ENCODE measurements around the gene LCN9. TPM values are rescaled to one million over a fixed set of nuclear protein-coding genes. Genes with fewer than 3 reads are reported as not detected.
"Not testable (repeated sequence)": the region's sequence is repeated elsewhere in the genome, so short reads cannot be mapped to it uniquely, and the experiment has no call there.

The LCN9 gene
- total RNA-seq, 1 donor from 2014 or later: not detected

DNA sequence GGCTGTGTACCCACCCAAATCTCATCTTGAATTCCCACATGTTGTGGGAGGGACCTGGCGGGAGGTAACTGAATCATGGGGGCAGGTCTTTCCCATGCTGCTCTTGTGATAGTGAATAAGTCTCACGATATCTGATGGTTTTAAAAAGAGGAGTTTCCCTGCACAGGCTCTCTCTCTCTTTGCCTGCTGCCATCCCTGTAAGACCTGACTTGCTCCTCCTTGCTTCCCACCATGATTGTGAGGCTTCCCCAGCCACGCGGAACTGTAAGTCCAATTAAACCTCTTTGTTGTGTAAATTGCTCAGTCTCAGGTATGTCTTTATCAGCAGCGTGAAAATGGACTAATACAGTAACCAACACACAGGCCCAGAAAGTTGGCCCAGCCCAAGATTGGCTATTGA lies 5.9 kb downstream of the LCN9 start:
- intact Hi-C loops (cut with DNase I); DNase-seq (ENCODE audit: missing footprints); ATAC-seq: not testable (repeated sequence)

DNA sequence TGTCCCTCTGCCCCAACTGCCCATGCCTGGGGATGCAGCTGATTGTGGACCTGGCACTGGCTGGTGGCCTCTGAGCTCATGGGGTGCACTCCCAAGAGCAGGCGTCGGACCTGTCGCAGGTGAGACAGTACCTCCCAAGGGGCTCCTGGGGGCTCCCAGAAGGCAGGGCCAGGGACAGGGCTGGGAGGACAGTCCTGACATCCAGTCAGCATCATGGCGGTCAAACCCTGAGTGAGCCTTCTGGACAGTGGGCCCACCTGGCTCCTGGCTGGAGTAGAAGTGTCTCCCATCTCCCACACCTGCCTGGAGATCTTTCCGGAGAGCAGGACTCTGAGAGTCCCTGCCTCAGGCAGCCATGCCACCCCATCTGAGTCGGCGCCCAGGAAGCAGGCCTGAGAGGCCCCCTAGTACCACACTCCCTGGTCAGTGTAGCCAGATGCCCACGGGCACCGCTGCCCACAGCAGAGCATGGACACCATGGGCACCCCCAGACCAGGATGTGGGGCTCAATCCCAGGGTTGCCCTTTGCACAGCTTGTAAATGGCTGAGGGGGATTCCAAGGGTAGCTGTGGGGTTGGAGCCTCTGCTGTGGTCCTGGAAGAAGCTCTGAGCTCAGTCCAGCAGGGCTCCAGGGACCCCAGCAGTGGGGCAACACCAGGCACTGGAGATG lies 6.6 kb downstream of the LCN9 start:
- DNase-seq (ENCODE audit: missing footprints): no peak
- ATAC-seq: no peak
- intact Hi-C loops (cut with DNase I): no loop called here

DNA sequence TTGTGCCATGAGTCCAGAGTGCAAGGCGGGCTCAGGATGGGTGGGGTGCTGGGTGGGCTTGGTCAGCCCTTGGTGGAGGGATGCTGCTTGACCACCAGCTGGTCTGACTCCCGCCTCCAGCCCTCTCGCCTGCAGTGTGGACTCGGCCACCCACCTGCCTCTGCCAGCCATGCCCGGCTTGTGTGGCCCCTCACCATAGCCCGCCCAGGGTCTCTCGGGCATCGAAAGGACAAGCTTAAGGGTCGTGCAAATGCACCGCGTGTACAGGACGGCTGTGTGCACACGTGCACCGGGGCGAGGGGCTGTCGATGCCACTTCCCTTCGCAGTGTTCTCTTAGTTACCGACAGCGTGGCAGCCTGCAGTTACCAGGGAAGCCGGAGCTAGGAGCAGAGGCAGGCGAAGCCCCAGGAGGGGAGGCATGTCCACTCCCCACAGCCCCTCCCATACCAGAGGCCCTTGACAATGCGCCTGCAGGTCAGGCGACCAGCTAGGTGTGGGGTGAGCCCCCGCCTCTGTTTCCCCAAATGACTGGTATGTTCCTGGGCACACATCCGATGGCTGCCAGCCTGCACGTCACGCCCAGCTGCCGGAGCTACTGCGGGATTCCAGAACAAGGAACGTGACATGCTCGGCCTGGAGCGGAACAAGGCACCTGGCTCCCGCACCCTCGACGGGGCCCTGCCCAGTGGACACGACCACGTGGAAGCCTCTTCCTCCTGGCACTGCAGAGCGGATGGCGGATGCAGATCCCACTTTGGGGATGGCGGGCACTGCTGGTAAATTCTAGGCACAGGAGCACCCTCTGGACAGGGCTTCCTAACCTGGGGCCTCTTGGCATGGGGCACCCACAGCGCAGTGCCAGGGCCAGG lies 7.8 kb downstream of the LCN9 start:
- DNase-seq (ENCODE audit: missing footprints) (no peak), ATAC-seq (no peak)
- intact Hi-C loops (cut with DNase I): no loop called here

DNA sequence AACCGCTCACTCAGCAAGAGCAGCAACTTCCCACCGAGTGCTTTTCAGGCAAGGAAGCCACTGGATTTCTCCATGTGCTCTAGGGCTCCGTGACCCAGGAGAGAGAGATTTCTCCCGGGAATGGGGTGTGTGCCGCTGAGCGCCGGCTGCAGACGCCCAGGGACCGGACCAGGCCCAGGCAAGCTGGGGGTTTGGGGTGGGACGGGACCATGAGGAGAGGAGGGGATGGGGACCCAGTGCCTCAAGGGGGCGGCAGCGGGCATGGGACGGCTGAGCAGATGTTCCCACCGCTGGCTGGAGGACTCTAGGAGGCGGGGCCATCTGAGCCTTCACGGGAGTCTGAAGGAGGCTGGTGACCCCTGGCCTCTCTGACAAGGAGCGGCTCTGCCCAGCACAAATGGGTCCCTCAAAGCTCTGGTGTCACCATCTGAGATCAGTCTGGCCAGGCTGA lies 8.5 kb downstream of the LCN9 start:
- intact Hi-C loops (cut with DNase I): no loop called here

GRCh38 chr9:135672786-135673185 lies 9.7 kb downstream of the LCN9 start:
- ATAC-seq; DNase-seq (ENCODE audit: missing footprints); intact Hi-C loops (cut with DNase I): not testable (repeated sequence)

More for the DNA sequence above, 8.5 kb downstream of the LCN9 start:
- ATAC-seq (no peak), DNase-seq (ENCODE audit: missing footprints) (no peak)

DNA sequence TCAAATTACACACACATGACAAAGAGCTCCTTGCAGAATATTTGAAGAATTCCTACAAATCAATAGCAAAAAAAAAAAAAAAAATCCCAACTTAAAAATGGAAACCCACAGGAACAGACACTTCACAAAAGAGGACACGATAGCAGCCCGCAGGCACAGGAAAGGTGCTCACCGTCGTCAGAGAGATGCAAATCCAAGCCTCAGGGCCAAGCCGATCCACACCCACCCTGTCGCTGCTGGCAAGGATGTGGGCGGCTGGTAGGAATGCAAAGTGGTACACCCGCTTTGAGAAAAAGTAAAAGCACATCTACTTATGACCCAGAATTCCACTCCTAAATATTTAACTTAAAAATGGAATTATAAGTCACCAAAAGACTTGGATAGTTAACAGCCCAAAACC lies 10.8 kb downstream of the LCN9 start:
- intact Hi-C loops (cut with DNase I): no loop called here
- ATAC-seq (no peak), DNase-seq (ENCODE audit: missing footprints) (no peak)

DNA sequence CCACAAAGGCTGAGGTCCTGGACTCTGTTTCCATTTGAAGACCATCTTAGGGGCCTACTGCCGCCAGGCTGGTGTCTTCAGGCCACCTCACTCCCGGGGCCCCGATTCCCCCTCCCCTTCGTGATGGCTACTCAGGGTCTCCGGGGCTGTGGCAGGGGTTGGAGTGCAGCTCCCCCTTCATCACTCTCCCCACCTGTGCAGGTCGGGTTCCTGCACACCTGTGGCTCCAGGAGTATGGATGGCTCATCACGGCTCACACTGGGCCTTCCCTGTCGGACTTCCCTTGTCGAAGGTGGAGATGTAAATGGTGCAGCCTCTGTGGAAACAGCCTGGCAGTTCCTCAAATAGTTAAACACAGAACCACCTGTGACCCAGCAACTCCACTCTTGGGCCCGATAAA lies 11.9 kb downstream of the LCN9 start:
- intact Hi-C loops (cut with DNase I): no loop called here
- no peak for DNase-seq (ENCODE audit: missing footprints)
- no peak for ATAC-seq

DNA sequence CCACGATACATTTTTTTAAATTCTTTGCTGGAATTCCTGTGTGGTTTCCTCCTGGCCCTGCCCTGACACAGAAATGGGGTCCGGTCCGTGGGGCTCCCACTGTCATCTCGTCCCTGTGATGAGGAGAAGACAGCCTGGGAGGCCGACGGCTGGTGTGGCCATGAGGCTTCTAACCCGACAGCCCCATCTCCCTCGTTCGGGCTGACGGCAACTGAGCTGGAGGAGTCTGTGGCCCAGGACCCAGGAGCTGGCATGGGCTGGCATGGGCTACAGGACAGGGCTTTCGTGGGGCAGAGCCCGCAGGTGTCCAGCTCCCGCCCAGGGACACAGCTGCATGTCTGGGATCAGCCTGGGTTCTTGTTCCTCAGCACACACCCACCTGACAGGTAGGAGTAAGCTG lies 13.8 kb downstream of the LCN9 start:
- DNase-seq (ENCODE audit: missing footprints): no peak
- ATAC-seq: no peak
- intact Hi-C loops (cut with DNase I): no loop called here

DNA sequence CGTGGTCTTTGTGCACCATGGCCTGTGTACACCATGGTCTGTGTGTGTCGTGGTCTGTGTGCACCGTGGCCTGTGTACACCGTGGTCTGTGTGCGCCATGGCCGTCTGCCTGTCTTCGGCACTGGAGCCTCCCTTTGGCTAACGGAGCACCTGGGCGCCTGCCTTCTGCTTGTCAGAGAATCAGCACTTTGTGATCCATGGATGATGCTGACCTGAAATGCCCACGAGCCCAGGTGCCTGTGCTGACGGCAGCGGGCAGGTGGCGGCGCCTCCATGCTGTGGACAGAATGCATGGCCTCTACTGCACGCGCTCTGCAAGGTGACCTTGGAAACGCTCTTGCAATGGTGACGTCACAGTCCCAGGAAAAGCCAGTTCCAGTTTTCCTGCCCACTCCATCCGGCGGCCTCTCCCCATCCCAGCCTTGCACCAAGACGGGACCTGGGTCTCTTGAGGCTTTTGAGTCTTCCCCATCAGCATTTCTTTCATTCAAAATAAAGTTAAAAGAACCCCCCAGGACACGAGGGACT lies 14.6 kb downstream of the LCN9 start:
- ATAC-seq (no peak), DNase-seq (ENCODE audit: missing footprints) (no peak)
- intact Hi-C loops (cut with DNase I): no loop called here

DNA sequence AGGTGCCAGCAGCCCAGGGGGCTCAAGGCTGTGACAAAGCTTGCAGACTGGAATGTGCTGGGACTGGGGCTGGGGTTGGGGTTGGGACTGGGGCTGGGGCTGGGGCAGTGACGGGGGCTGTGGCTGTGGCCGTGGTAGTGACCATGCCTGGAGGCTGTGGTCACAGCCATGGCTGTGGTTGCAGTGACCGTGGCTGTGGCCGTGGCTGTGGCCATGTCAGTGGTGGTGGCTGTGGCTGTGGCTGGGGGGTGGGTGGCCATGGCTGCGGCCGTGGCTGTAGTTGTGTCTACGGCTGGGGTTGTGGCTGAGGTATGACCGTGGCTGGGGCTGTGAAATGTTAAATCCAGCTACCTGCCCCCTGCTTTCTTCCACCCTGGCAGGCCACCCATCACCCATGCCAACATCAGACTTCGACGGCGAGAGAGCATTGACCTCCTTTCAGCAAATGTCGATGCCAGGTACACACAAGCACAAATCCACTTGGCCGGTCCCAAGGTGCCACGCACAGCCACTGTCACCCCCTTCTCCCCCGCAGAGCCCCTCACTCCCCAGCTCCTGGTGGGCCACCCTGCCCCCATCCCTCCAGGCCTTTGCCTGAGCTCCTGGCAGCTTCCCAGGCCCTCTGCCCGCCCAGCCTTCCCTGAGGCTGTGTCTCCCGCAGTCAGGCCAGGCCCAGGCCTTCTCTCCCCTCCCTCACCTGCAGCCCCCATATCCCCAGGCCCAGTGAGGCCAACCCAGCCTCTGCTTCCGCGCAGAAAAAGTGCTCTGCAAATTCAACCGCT lies 15.3 kb downstream of the LCN9 start:
- ATAC-seq (no peak), DNase-seq (ENCODE audit: missing footprints) (no peak)
- intact Hi-C loops (cut with DNase I): no loop called here

GRCh38 chr9:135680056-135680455 lies 16.9 kb downstream of the LCN9 start:
- ATAC-seq: no peak
- intact Hi-C loops (cut with DNase I): no loop called here
- DNase-seq (ENCODE audit: missing footprints): no peak

- DNase-seq (ENCODE audit: missing footprints) (no peak), ATAC-seq (no peak)
- intact Hi-C loops (cut with DNase I): no loop called here
Measured at GRCh38 chr9:135681161-135681560, 18.1 kb downstream of the LCN9 start.

DNA sequence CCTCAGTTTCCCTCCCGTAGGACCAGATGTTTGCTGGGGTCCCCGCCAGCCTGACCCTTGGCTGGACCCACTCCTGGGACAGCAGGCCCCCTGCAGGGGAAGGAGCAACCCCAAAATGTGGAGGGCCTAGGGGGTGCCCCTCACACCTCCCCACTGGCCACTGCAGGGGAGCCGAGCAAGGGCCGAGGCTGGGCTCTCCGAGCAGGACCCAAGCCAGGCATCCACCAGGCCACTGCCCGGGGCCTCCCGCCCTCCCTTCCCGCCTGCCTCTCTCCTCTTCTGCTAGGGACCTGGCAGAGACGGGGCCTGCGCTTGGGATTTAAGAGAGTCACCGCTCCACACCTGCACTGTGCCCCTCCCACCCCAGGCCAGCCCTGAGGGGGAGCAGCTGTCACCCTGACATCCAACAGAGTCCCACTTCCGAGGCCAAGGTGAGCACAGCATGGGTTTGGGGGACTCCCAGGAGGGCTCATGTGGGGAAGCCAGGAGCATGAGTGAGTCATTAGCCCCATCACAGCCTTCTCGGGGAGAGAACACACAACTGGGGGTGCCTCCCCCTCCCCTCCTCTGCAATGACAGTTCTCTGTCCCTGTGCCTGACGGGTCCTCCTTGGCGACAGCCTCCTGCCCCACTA lies 20.4 kb downstream of the LCN9 start:
- intact Hi-C loops (cut with DNase I): no loop called here
- DNase-seq (ENCODE audit: missing footprints) (no peak), ATAC-seq (no peak)

DNA sequence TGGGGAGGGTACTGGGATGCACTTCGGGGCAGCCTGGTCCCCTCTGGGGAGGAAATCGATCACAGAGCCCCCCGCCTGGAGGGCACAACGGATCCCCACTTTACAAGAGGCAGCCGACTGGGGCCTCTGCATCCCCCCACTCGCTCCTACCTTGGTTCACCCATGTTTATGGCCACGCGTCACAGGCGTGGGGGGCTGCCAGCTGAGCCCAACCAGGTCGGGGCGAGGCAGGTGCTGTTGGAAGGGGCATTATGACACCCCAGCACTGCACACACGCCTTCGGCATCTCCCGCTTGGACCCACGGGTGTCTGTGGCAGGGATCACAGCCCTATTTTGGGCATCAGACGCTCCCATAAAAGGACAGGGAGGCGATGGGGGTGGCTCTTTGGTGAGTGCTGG lies 21.6 kb downstream of the LCN9 start:
- DNase-seq (ENCODE audit: missing footprints) (no peak), ATAC-seq (no peak)
- intact Hi-C loops (cut with DNase I): no loop called here

DNA sequence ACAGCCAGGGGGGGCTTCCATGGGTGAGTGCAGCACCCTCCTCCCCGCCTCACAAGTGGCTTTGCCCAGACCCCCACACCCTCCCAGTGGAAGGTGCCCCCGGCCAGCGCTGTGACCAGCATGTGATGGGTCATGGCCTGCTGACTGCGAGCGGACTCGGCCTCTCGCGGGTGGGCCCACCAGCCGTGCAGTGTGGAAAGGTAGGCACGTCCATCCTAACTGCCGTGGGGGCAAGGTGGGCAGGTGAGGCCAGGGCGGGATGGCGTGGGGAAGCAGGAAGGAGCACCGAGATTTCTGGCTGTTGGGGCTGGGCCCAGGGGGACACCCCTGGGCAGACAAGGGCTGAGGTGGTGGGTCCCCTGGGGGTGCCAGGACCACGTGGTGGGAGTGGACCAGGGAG lies 24.1 kb downstream of the LCN9 start:
- no peak for ATAC-seq
- DNase-seq (ENCODE audit: missing footprints): no peak
- intact Hi-C loops (cut with DNase I): no loop called here

GRCh38 chr9:135689011-135689410 lies 25.9 kb downstream of the LCN9 start:
- intact Hi-C loops (cut with DNase I): no loop called here
- ATAC-seq (no peak), DNase-seq (ENCODE audit: missing footprints) (no peak)

GRCh38 chr9:135690836-135691570 lies 27.9 kb downstream of the LCN9 start:
- ATAC-seq (no peak), DNase-seq (ENCODE audit: missing footprints) (no peak)
- intact Hi-C loops (cut with DNase I): no loop called here

DNA sequence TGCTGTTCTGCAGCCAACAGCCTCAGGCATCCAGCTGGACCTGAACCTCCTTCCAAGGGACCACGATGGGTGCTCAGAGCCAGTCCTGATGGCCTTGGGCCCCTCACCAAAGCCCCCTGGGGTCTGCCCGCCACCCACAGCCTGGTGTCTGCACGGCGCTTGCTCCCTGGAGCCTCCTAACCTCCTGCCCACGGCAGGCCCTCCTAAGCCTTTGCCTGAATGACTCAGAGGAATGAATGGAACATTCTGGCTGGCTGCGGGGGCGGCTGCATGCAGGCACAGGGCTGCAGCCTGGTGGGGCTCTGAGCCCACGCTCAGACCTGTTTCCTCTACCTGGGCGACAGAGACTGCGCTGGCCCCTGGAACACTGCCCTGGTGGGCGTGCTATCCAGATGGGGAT lies 29.3 kb downstream of the LCN9 start:
- intact Hi-C loops (cut with DNase I): no loop called here
- no peak for DNase-seq (ENCODE audit: missing footprints)
- no peak for ATAC-seq
